ENCODE results near the gene LRRK1. TPM values are rescaled to one million over a fixed set of nuclear protein-coding genes. Genes with fewer than 3 reads are reported as not detected.

The LRRK1 gene
- total RNA-seq, 1 donor from 2014 or later = 0.86 TPM

DNA sequence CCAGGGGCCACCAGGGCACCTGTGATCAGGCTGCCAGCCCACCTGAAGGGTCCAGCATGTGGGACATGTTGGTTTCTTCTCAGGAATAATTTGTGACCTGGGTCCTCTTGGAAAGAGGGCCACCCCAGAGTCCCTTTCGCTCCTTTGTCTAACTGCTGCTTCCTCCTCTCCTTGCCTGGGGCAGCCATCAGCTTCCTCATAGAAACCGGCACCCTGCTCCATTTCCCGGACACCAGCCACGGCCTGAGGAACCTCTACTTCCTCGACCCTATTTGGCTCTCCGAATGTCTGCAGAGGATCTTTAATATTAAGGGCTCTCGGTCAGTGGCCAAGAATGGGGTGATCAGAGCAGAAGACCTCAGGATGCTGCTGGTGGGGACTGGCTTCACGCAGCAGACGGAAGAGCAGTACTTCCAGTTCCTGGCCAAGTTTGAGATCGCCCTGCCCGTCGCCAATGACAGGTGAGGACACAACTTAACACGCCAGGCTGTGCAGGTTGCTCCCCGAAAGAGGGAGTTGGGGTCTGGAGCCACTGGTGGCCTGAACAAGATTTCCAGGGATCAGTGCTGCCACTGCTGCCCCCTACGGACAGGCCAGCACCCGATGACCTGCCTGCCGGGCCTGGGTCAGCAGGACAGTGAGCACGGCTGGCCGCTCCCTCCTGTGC lies 109.7 kb downstream of the LRRK1 start:
- Mint-ChIP-seq H3K27me3 (peaks cover 32% of the 10 kb centered on the region), H3K36me3 (ENCODE audit: insufficient read depth) (no peaks in the 10 kb centered on the region), H3K4me3 (ENCODE audit: low read depth) (no peak overlapping the region), H3K9me3 (ENCODE audit: low read depth) (peaks cover 2% of the 10 kb centered on the region), H3K27ac (no peak overlapping the region), H3K4me1 (ENCODE audit: low read depth) (peaks cover 6% of the 10 kb centered on the region)
- TF ChIP-seq, protein P1, sequence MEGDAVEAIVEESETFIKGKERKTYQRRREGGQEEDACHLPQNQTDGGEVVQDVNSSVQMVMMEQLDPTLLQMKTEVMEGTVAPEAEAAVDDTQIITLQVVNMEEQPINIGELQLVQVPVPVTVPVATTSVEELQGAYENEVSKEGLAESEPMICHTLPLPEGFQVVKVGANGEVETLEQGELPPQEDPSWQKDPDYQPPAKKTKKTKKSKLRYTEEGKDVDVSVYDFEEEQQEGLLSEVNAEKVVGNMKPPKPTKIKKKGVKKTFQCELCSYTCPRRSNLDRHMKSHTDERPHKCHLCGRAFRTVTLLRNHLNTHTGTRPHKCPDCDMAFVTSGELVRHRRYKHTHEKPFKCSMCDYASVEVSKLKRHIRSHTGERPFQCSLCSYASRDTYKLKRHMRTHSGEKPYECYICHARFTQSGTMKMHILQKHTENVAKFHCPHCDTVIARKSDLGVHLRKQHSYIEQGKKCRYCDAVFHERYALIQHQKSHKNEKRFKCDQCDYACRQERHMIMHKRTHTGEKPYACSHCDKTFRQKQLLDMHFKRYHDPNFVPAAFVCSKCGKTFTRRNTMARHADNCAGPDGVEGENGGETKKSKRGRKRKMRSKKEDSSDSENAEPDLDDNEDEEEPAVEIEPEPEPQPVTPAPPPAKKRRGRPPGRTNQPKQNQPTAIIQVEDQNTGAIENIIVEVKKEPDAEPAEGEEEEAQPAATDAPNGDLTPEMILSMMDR (IDR thresholded peaks at IDR 0.05; ENCODE audit: unreplicated experiment) = peak; percentile 20
- DNase-seq (ENCODE audit: low spot score, unreplicated experiment) = no peak

DNA sequence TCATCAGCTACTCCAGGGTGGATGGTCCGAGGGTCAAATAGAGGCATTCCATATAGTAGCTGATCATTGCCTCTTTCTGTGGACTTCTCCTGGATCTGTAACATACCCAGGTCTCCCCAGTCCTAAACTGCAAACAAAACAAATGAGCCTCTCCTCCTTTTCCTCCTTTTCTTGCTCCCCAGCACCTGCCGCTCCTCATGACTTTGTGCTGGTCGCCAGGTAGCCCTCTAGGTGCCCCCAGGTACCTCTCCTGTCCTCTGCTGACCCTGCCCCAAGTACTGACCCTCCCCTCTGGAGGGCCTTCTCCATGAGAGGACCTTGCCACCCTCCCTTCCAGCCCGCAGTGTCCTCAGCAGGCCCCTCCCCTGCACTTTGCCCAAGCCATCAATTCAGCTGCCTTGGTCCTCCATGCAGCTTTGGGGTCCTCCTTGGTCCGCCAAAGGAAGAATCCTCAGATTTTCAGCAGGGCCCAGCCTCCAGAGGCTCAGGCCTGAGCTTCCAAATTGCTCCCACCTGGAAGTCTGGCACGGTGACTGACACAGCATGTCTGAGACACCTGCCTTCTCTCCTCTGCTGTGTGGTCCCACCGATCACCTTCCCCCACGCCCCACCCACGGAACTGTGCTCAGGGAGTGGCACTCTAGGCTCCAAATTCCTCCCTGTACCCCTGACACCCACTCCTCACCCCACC lies 111.0 kb downstream of the LRRK1 start:
- Mint-ChIP-seq H3K36me3 (ENCODE audit: insufficient read depth) (no peaks in the 10 kb centered on the region), H3K9me3 (ENCODE audit: low read depth) (peaks cover 14% of the 10 kb centered on the region), H3K4me3 (ENCODE audit: low read depth) (no peak overlapping the region), H3K27me3 (peaks cover 22% of the 10 kb centered on the region), H3K4me1 (ENCODE audit: low read depth) (peaks cover 6% of the 10 kb centered on the region), H3K27ac (no peak overlapping the region)
- no peak for DNase-seq (ENCODE audit: low spot score, unreplicated experiment)
- TF ChIP-seq, protein P1 (IDR thresholded peaks at IDR 0.05; ENCODE audit: unreplicated experiment) = no peak

DNA sequence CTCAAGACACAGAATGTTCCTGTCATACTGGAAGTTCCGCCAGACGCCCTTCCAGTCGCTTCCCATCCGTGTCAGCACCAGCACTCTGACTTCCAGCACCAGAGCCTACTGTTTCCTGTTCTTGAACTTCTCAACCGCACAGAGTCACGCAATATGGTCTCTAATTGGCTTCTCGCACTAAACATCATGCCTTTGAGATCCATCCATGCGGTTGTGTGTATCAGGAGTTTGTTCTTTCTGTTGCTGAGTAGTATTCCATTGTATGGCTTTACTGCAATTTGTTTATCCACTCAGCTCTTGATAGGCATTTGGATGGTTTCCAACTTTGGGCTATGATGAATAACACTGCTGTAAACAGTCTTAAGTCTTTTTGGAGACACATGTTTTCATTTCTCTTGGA lies 112.1 kb downstream of the LRRK1 start:
- peaks cover 1% of the 10 kb centered on the region for H3K36me3 Mint-ChIP-seq (ENCODE audit: insufficient read depth)
- TF ChIP-seq, protein P1 (IDR thresholded peaks at IDR 0.05; ENCODE audit: unreplicated experiment) = no peak
- no peak overlapping the region for H3K4me3 Mint-ChIP-seq (ENCODE audit: low read depth)
- peaks cover 17% of the 10 kb centered on the region for H3K27me3 Mint-ChIP-seq
- peaks cover 6% of the 10 kb centered on the region for H3K4me1 Mint-ChIP-seq (ENCODE audit: low read depth)
- no peak overlapping the region for H3K27ac Mint-ChIP-seq
- no peak for DNase-seq (ENCODE audit: low spot score, unreplicated experiment)
- H3K9me3 Mint-ChIP-seq (ENCODE audit: low read depth) = peaks cover 21% of the 10 kb centered on the region

DNA sequence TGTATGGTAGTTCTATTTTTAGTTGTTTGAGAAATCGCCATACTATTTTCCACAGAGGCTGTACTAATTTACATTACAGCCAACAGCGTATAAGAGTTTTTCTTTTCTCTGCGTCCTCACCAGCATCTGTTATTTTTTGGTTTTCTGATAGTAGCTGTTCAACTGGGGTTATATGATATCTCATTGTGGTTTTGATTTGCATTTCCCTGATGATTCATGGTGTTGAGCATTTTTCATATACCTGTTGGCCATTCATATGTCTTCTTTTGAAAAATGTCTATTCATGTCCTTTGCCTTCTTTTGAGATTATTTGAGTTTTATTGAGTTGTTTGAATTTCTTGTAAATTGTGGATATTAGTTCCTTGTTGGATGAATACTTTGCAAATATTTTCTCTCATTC lies 114.6 kb downstream of the LRRK1 start:
- peaks cover 7% of the 10 kb centered on the region for H3K27me3 Mint-ChIP-seq
- DNase-seq (ENCODE audit: low spot score, unreplicated experiment) = no peak
- TF ChIP-seq, protein P1 (IDR thresholded peaks at IDR 0.05; ENCODE audit: unreplicated experiment) = no peak
- H3K4me1 Mint-ChIP-seq (ENCODE audit: low read depth) = no peaks in the 10 kb centered on the region
- peaks cover 1% of the 10 kb centered on the region for H3K36me3 Mint-ChIP-seq (ENCODE audit: insufficient read depth)
- peaks cover 21% of the 10 kb centered on the region for H3K9me3 Mint-ChIP-seq (ENCODE audit: low read depth)
- no peak overlapping the region for H3K27ac Mint-ChIP-seq
- no peak overlapping the region for H3K4me3 Mint-ChIP-seq (ENCODE audit: low read depth)

DNA sequence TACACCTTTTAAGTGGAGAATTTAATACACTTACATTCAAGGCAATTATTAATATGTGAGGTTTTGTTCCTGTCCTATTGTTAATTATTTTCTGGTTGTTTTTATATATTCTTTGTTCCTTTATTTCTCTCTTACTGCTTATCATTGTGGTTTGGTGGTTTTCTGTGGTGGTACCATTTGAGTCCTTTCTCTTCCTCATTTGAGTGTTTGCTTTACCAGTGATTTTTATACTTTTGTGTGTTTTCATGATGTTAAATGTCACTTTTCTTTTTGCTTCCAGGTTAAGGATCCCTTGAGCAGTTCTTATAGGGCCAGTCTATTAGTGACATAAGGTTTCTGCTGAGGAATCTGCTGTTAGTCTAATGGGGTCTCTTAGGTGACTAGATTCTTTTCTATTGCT lies 116.5 kb downstream of the LRRK1 start:
- Mint-ChIP-seq H3K9me3 (ENCODE audit: low read depth) (peaks cover 24% of the 10 kb centered on the region), H3K4me1 (ENCODE audit: low read depth) (no peaks in the 10 kb centered on the region), H3K36me3 (ENCODE audit: insufficient read depth) (peaks cover 1% of the 10 kb centered on the region), H3K27ac (no peak overlapping the region), H3K27me3 (peaks cover 3% of the 10 kb centered on the region), H3K4me3 (ENCODE audit: low read depth) (no peak overlapping the region)
- TF ChIP-seq, protein P1 (IDR thresholded peaks at IDR 0.05; ENCODE audit: unreplicated experiment) = no peak
- DNase-seq (ENCODE audit: low spot score, unreplicated experiment) = no peak

Measured in progenitor cell of endocrine pancreas (in vitro differentiated cells).